NCI-H524 (cell line): ENCODE data around the gene GPC1.
A peak's percentile ranks its signal among the peaks of the same experiment; 100 is the strongest.

Experiments used
- DNase-seq, 2 experiments: peaks; one replicate each; lab custom pipeline; 2025; lab: John Stamatoyannopoulos, UW

The GPC1 gene

GRCh38 chr2:240442891-240443715, 7.6 kb downstream of the GPC1 start:
- DNase-seq = no peak

GRCh38 chr2:240443891-240444301, 8.4 kb downstream of the GPC1 start:
- no peak for DNase-seq

- DNase-seq = no peak
These were observed 9.0 kb downstream of the GPC1 start for GRCh38 chr2:240444464-240444863.

GRCh38 chr2:240445961-240446663, 10.6 kb downstream of the GPC1 start:
- no peak for DNase-seq

GRCh38 chr2:240446664-240447175, 11.3 kb downstream of the GPC1 start:
- DNase-seq = no peak

- DNase-seq = no peak
These were observed 11.9 kb downstream of the GPC1 start for GRCh38 chr2:240447331-240447730.

- no peak for DNase-seq
These were observed 12.5 kb downstream of the GPC1 start for GRCh38 chr2:240447934-240448333.

GRCh38 chr2:240448387-240449274, 13.2 kb downstream of the GPC1 start:
- DNase-seq = no peak

GRCh38 chr2:240449764-240450531, 14.5 kb downstream of the GPC1 start:
- peak; percentile 18 to 41 for DNase-seq

GRCh38 chr2:240450532-240451107, 15.2 kb downstream of the GPC1 start:
- DNase-seq = no peak

- DNase-seq = no peak
These were observed 15.7 kb downstream of the GPC1 start for GRCh38 chr2:240451108-240451611.

GRCh38 chr2:240451791-240452461, 16.5 kb downstream of the GPC1 start:
- DNase-seq = no peak

- peak in 1 of 2 experiments; percentile 18 for DNase-seq
These were observed 17.2 kb downstream of the GPC1 start for GRCh38 chr2:240452462-240453256.

GRCh38 chr2:240453461-240454105, 18.1 kb downstream of the GPC1 start:
- no peak for DNase-seq

GRCh38 chr2:240454106-240454901, 18.8 kb downstream of the GPC1 start:
- no peak for DNase-seq

- DNase-seq = no peak
These were observed 19.8 kb downstream of the GPC1 start for GRCh38 chr2:240455272-240455646.

GRCh38 chr2:240455647-240456446, 20.4 kb downstream of the GPC1 start:
- DNase-seq = peak in 1 of 2 experiments; percentile 38
